ENCODE data around the gene CTNND2.

The CTNND2 gene

DNA sequence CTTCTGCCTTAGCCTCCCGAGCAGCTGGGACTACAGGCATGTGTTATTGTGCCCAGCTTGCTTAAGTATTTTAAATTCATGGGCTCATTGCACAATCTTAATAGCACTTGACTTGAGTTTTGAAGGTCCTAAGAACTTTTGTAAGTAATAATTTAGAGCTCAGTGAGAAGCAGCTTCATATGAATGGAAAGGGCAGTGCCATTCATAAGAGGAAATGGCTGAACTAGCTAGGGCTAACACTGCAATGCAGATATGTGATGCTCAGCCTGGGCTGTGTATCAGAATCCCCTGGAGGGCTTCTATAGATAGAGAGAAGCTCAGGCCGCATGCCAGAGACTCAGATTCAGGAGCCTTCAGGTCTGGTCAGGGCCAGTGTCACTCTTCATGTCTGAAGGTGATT is 847.7 kb downstream of the CTNND2 start:
- Histone ChIP-seq H3K9ac (ENCODE audit: low read depth, low read length) (no peak overlapping the region), H3K4me3 (ENCODE audit: low read depth in 1 of 2, low read length in 2 of 2) (no peak overlapping the region), H3K36me3 (ENCODE audit: insufficient read depth, low read length) (no peaks in the 10 kb centered on the region), H4K20me1 (ENCODE audit: insufficient read depth, low read length) (no peaks in the 10 kb centered on the region), H2AFZ (ENCODE audit: low read depth, low read length) (no peak overlapping the region), H3K27ac (ENCODE audit: low read length) (no peak overlapping the region), H3K27me3 (ENCODE audit: insufficient read depth, low read length, poor library complexity) (no peaks in the 10 kb centered on the region), H3K9me3 (ENCODE audit: insufficient read depth, low read length, severe bottlenecking) (no peaks in the 10 kb centered on the region), H3K4me2 (ENCODE audit: insufficient read depth, low read length) (no peak overlapping the region), H3K4me1 (ENCODE audit: insufficient read depth, low read length) (no peaks in the 10 kb centered on the region), H3K79me2 (ENCODE audit: insufficient read depth, low read length) (no peaks in the 10 kb centered on the region)
- DNase-seq, result no peak
- ATAC-seq (ENCODE audit: insufficient read depth, low read depth), result no peak
- no peak for TF ChIP-seq EZH2 (IDR thresholded peaks at IDR 0.05; ENCODE audit: borderline replicate concordance, low read depth, low read length, severe bottlenecking)
- TF ChIP-seq, protein P1, sequence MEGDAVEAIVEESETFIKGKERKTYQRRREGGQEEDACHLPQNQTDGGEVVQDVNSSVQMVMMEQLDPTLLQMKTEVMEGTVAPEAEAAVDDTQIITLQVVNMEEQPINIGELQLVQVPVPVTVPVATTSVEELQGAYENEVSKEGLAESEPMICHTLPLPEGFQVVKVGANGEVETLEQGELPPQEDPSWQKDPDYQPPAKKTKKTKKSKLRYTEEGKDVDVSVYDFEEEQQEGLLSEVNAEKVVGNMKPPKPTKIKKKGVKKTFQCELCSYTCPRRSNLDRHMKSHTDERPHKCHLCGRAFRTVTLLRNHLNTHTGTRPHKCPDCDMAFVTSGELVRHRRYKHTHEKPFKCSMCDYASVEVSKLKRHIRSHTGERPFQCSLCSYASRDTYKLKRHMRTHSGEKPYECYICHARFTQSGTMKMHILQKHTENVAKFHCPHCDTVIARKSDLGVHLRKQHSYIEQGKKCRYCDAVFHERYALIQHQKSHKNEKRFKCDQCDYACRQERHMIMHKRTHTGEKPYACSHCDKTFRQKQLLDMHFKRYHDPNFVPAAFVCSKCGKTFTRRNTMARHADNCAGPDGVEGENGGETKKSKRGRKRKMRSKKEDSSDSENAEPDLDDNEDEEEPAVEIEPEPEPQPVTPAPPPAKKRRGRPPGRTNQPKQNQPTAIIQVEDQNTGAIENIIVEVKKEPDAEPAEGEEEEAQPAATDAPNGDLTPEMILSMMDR (IDR thresholded peaks at IDR 0.05; ENCODE audit: borderline replicate concordance, extremely low read depth, low read length, poor library complexity, severe bottlenecking), result no peak

DNA sequence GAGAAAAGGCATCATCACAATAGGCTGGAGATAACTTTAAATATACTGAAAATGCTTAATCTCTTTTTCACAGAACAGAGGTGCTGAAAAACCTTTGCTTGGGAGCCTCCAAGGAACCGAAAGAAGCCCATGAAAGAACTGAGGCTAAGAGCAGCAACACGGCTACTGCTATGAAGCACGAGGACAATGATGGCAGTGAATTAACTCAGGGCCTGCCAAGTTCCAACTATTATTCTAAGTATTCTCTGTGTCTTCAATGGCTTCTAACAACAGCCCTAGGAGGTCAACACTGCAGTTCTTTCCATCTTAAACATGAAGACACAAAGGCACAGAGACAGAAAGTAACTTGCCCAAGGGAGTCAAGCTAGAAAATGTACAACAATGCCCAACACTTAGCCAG is 850.2 kb downstream of the CTNND2 start:
- no peaks in the 10 kb centered on the region for H3K79me2 ChIP-seq (ENCODE audit: insufficient read depth, low read length)
- H3K4me3 ChIP-seq (ENCODE audit: low read depth in 1 of 2, low read length in 2 of 2), result no peak overlapping the region
- no peak for TF ChIP-seq EZH2 (IDR thresholded peaks at IDR 0.05; ENCODE audit: borderline replicate concordance, low read depth, low read length, severe bottlenecking)
- TF ChIP-seq, protein P1 (IDR thresholded peaks at IDR 0.05; ENCODE audit: borderline replicate concordance, extremely low read depth, low read length, poor library complexity, severe bottlenecking), result no peak
- no peak overlapping the region for H3K27ac ChIP-seq (ENCODE audit: low read length)
- no peak for ATAC-seq (ENCODE audit: insufficient read depth, low read depth)
- H4K20me1 ChIP-seq (ENCODE audit: insufficient read depth, low read length), result no peaks in the 10 kb centered on the region
- no peaks in the 10 kb centered on the region for H3K36me3 ChIP-seq (ENCODE audit: insufficient read depth, low read length)
- no peaks in the 10 kb centered on the region for H3K9me3 ChIP-seq (ENCODE audit: insufficient read depth, low read length, severe bottlenecking)
- DNase-seq, result no peak
- no peak overlapping the region for H2AFZ ChIP-seq (ENCODE audit: low read depth, low read length)
- H3K4me2 ChIP-seq (ENCODE audit: insufficient read depth, low read length), result no peak overlapping the region
- no peak overlapping the region for H3K9ac ChIP-seq (ENCODE audit: low read depth, low read length)
- no peaks in the 10 kb centered on the region for H3K27me3 ChIP-seq (ENCODE audit: insufficient read depth, low read length, poor library complexity)
- no peaks in the 10 kb centered on the region for H3K4me1 ChIP-seq (ENCODE audit: insufficient read depth, low read length)

DNA sequence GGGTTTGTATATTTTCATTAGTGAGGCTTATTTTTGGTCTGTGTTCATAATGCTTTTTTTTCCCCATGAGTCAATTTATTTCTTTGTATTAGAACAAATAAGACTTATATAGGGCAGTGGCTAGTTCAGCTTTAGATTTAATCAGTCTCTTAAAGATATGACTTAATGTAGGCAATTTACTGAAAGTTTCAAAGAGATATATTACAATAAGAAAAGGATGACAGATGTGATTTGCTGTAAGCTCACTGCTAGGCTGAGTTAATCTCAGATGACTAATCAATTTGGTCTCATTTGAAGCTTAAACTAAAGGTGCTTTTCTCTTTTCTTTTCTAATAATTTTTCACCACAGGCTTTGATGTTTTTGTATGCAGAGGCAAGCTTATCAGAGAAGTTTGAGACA is 851.4 kb downstream of the CTNND2 start:
- Histone ChIP-seq H3K4me2 (ENCODE audit: insufficient read depth, low read length) (no peak overlapping the region), H3K9ac (ENCODE audit: low read depth, low read length) (no peak overlapping the region), H3K4me3 (ENCODE audit: low read depth in 1 of 2, low read length in 2 of 2) (no peak overlapping the region), H2AFZ (ENCODE audit: low read depth, low read length) (no peak overlapping the region), H3K27me3 (ENCODE audit: insufficient read depth, low read length, poor library complexity) (no peaks in the 10 kb centered on the region), H3K4me1 (ENCODE audit: insufficient read depth, low read length) (no peaks in the 10 kb centered on the region), H3K27ac (ENCODE audit: low read length) (no peak overlapping the region), H3K9me3 (ENCODE audit: insufficient read depth, low read length, severe bottlenecking) (no peaks in the 10 kb centered on the region), H3K36me3 (ENCODE audit: insufficient read depth, low read length) (no peaks in the 10 kb centered on the region), H3K79me2 (ENCODE audit: insufficient read depth, low read length) (no peaks in the 10 kb centered on the region), H4K20me1 (ENCODE audit: insufficient read depth, low read length) (no peaks in the 10 kb centered on the region)
- ATAC-seq (ENCODE audit: insufficient read depth, low read depth), result no peak
- no peak for DNase-seq
- TF ChIP-seq, protein P1 (IDR thresholded peaks at IDR 0.05; ENCODE audit: borderline replicate concordance, extremely low read depth, low read length, poor library complexity, severe bottlenecking), result no peak
- no peak for TF ChIP-seq EZH2 (IDR thresholded peaks at IDR 0.05; ENCODE audit: borderline replicate concordance, low read depth, low read length, severe bottlenecking)

Data from DND-41 (cell line).